Upper lobe of right lung (tissue), 1 donor: Measurements from ENCODE around the gene PADI3. TPM values are rescaled to one million over a fixed set of nuclear protein-coding genes. Genes with fewer than 3 reads are reported as not detected.

Experiments used
- ATAC-seq: fragments of 200-7000 bp; cut with Tn5 transposase; one replicate; pipeline ENCODE4 v1.9.1; 2020; ENCODE audit warnings: mild to moderate bottlenecking, moderate library complexity
- DNase-seq: peaks from one replicate; pipeline ENCODE4 v3.0.0-alpha.2; 2020
- H3K27ac ChIP-seq: fragments of 200-600 bp; one replicate; pipeline ENCODE4 v1.8.0; 2022
- H3K27me3 ChIP-seq: fragments of 200-600 bp; one replicate; pipeline ENCODE4 v1.8.0; 2022; ENCODE audit warnings: mild to moderate bottlenecking
- H3K36me3 ChIP-seq: fragments of 200-600 bp; one replicate; pipeline ENCODE4 v1.8.0; 2022
- H3K4me1 ChIP-seq: fragments of 200-600 bp; one replicate; pipeline ENCODE4 v1.8.0; 2022
- H3K4me3 ChIP-seq: fragments of 200-600 bp; one replicate; pipeline ENCODE4 v1.8.0; 2022; ENCODE audit warnings: mild to moderate bottlenecking
- H3K9me3 ChIP-seq: fragments of 200-600 bp; one replicate; pipeline ENCODE4 v1.8.0; 2022
- intact Hi-C: fragments of 100-400 bp; cut with DNase I; formaldehyde crosslinking; loops from one replicate; pipeline ENCODE4 v1.11.0; 2022
- total RNA-seq: library from RNA; stranded (reverse); fragmentation: NEBNext Ultra II Directional; extraction: Animal tissue kit (Norgen Biotek cat#: 25700); gene quantifications from one replicate; pipeline ENCODE4 v1.2.1, GENCODE V29; 2021
- TF ChIP-seq, protein P1 (sequence below): fragments of 200-600 bp; IDR thresholded peaks from one replicate; pipeline ENCODE4 v1.8.0; 2022; ENCODE audit warnings: antibody characterized with exemption
- donor health status: DM: no; HTN: yes; CAD: no; lungs with severe emphysema.

The PADI3 gene
- total RNA-seq, 1 donor from 2014 or later: not detected

DNA sequence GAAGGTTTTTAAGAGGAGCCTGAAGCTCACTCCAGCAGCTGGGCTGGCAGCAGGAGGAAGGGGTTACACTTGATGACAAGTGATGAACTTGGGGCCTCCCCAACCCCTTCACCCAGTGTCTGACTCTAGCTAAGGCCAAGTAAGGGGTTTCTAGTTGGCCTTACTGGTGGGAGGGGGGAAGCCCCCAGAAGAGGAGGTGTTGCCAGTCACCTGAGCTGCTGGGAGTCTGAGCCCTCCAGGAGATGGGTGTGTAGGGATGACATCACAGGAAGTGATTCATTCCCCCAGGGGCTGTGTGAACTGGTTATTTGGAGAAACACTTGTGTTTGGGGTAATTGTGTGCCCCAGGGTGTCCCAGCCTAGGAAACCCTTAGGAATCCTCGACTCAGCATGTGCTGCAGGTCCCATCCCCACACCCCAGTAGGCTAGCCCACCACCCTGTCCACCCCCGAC, 40.9 kb upstream of the PADI3 start:
- Histone ChIP-seq H3K27ac (no peak overlapping the region), H3K9me3 (no peaks in the 10 kb centered on the region), H3K4me1 (peaks cover 15% of the 10 kb centered on the region), H3K4me3 (no peak overlapping the region), H3K27me3 (peaks cover 5% of the 10 kb centered on the region), H3K36me3 (no peaks in the 10 kb centered on the region)
- intact Hi-C loops: no loop called here
- DNase-seq (no peak), ATAC-seq (peak; percentile 21)
- TF ChIP-seq, protein P1, sequence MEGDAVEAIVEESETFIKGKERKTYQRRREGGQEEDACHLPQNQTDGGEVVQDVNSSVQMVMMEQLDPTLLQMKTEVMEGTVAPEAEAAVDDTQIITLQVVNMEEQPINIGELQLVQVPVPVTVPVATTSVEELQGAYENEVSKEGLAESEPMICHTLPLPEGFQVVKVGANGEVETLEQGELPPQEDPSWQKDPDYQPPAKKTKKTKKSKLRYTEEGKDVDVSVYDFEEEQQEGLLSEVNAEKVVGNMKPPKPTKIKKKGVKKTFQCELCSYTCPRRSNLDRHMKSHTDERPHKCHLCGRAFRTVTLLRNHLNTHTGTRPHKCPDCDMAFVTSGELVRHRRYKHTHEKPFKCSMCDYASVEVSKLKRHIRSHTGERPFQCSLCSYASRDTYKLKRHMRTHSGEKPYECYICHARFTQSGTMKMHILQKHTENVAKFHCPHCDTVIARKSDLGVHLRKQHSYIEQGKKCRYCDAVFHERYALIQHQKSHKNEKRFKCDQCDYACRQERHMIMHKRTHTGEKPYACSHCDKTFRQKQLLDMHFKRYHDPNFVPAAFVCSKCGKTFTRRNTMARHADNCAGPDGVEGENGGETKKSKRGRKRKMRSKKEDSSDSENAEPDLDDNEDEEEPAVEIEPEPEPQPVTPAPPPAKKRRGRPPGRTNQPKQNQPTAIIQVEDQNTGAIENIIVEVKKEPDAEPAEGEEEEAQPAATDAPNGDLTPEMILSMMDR: no peak

DNA sequence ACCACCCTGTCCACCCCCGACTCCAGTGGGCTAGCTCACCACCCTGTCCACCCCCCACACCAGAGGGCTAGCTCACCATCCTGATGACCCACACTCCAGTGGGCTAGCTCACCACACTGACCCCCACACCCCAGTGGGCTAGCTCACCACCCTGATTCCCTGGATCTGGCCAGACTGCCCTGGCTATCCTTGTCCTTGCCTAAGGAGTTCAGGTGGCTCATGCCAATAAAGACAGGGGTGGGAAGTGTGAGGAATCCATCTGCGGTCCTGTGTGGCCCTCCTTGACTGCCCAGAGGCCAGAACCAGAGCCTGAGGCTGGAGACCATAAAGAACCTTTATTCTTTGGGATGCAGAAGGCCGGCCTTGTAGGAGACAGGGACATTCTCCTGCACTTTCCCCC, 40.4 kb upstream of the PADI3 start:
- intact Hi-C loops: no loop called here
- TF ChIP-seq, protein P1: no peak
- no peaks in the 10 kb centered on the region for H3K9me3 ChIP-seq
- ATAC-seq (no peak), DNase-seq (no peak)
- H3K27me3 ChIP-seq: peaks cover 8% of the 10 kb centered on the region
- H3K4me3 ChIP-seq: no peak overlapping the region
- H3K27ac ChIP-seq: no peak overlapping the region
- H3K4me1 ChIP-seq: peaks cover 17% of the 10 kb centered on the region
- no peaks in the 10 kb centered on the region for H3K36me3 ChIP-seq

DNA sequence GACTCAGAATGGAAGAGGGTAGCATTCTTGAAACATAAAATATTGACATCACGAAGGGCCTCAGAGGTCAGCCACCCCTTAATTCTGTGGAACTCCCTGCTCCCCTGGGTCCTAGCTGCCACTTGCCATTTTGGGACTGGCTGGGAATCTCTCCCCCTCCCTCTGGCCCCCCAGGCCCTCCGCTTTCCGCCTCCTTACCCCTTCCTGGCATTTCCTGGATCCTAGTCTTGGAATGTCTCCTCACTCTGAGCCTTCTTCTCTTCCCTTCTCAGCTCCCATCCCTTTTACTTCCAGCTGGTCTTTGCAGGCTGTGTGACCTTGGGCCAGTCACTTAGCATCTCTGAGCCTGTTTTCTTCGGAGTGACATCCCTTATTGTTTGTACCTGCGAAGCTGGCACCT, 39.5 kb upstream of the PADI3 start:
- no peak for ATAC-seq
- Histone ChIP-seq H3K4me1 (peaks cover 17% of the 10 kb centered on the region), H3K27me3 (peaks cover 8% of the 10 kb centered on the region), H3K4me3 (no peak overlapping the region), H3K36me3 (no peaks in the 10 kb centered on the region), H3K9me3 (no peaks in the 10 kb centered on the region), H3K27ac (no peak overlapping the region)
- DNase-seq: no peak
- TF ChIP-seq, protein P1: no peak
- intact Hi-C loops: no loop called here

DNA sequence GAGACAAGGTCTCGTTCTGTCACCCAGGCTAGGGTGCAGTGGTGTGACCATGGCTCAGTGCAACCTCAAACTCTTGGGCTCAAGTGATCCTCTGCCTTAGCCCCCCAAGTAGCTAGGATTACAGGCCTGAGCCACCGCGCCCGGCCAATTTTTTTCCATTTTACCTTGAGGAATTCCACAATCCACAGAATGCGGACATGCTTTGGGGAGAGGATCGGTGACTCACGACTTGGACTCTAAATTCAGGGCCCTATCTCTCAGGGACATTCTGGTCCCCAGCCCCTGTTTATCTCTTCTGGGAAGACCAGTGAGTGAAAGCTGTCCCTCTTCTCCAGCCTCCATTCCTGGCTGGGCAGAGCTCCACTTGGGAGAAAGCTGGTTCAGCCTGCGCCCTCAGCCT, 38.7 kb upstream of the PADI3 start:
- Histone ChIP-seq H3K27me3 (peaks cover 12% of the 10 kb centered on the region), H3K27ac (no peak overlapping the region), H3K36me3 (no peaks in the 10 kb centered on the region), H3K9me3 (no peaks in the 10 kb centered on the region), H3K4me1 (peaks cover 17% of the 10 kb centered on the region), H3K4me3 (no peak overlapping the region)
- intact Hi-C loops: no loop called here
- ATAC-seq: no peak
- TF ChIP-seq, protein P1: no peak
- DNase-seq: no peak

DNA sequence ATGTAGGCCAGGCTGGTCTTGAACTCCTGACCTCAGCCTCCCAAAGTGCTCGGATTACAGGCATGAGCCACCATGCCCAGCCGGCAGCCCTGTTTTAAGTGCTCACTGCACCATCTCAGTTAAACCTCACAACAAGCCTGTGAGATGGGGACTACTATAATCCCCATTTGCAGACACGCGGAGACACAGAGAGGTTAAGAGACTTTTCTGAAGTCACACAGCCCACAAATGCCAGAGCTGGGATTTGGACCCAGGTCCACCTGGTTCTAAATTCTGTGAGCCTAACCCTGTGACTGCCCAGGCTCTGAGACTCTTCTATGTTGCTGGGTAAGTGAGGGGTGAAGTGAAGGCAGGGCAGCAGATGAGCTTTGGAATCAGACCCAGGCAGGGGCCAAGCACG, 37.5 kb upstream of the PADI3 start:
- H3K4me3 ChIP-seq: no peak overlapping the region
- intact Hi-C loops: no loop called here
- peaks cover 17% of the 10 kb centered on the region for H3K4me1 ChIP-seq
- no peaks in the 10 kb centered on the region for H3K9me3 ChIP-seq
- no peak overlapping the region for H3K27ac ChIP-seq
- TF ChIP-seq, protein P1: no peak
- DNase-seq (no peak), ATAC-seq (no peak)
- H3K36me3 ChIP-seq: no peaks in the 10 kb centered on the region
- H3K27me3 ChIP-seq: peaks cover 19% of the 10 kb centered on the region

DNA sequence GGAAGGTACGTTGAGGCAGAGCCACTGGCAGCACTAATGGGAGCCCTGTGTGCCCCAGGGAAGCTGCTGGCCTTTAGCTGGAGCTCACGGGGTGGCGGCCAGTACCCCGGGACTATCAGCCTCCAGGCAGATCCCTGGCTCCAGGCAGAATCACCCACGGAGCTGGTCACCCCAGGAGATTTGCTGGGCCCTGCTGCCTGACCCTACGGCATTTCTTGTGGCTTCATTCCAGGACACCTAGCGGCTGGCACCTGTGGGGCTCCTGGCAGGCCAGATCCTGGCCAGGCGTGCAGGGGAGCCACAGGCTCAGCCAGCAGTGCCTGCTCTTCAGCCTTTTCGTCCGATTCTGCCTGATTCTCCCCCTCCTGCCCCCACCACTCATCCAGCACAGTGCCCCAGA, 36.9 kb upstream of the PADI3 start:
- Histone ChIP-seq H3K27me3 (peaks cover 19% of the 10 kb centered on the region), H3K4me3 (no peak overlapping the region), H3K27ac (no peak overlapping the region), H3K4me1 (peaks cover 17% of the 10 kb centered on the region), H3K36me3 (no peaks in the 10 kb centered on the region), H3K9me3 (no peaks in the 10 kb centered on the region)
- no peak for DNase-seq
- no peak for ATAC-seq
- intact Hi-C loops: no loop called here
- TF ChIP-seq, protein P1: no peak
